Central memory CD8-positive, alpha-beta T cell (primary cell): ENCODE results near the gene SMTNL2.

Experiments
- ATAC-seq: fragments of 150-1000 bp; cut with Tn5 transposase; replicated peaks from 2 replicates; pipeline ENCODE4 v1.10.0; 2022; ENCODE audit warnings: mild to moderate bottlenecking, moderate FRiP score, moderate number of reproducible peaks; ENCODE audit not compliant: poor library complexity, severe bottlenecking; ENCODE audit errors: extremely low read depth
- DNase-seq, 2 donors: peaks; one replicate each; pipeline ENCODE4 v3.0.0; 2021; ENCODE audit warnings: low spot score in 2 of 2
- H3K27ac Mint-ChIP-seq: one replicate; pipeline ENCODE4 v1.8.0; 2022; ENCODE audit warnings: low read depth, mild to moderate bottlenecking, moderate library complexity, mixed read lengths
- H3K27me3 Mint-ChIP-seq: one replicate; pipeline ENCODE4 v1.8.0; 2022; ENCODE audit warnings: mixed read lengths
- H3K36me3 Mint-ChIP-seq: one replicate; pipeline ENCODE4 v1.8.0; 2022; ENCODE audit warnings: mild to moderate bottlenecking, moderate library complexity, mixed read lengths; ENCODE audit not compliant: insufficient read depth
- H3K4me1 Mint-ChIP-seq: one replicate; pipeline ENCODE4 v1.8.0; 2022; ENCODE audit warnings: mixed read lengths
- H3K4me3 Mint-ChIP-seq: one replicate; pipeline ENCODE4 v1.8.0; 2022; ENCODE audit warnings: mild to moderate bottlenecking, moderate library complexity, mixed read lengths
- H3K9me3 Mint-ChIP-seq: one replicate; pipeline ENCODE4 v1.8.0; 2022; ENCODE audit warnings: mixed read lengths

SMTNL2 gene

DNA sequence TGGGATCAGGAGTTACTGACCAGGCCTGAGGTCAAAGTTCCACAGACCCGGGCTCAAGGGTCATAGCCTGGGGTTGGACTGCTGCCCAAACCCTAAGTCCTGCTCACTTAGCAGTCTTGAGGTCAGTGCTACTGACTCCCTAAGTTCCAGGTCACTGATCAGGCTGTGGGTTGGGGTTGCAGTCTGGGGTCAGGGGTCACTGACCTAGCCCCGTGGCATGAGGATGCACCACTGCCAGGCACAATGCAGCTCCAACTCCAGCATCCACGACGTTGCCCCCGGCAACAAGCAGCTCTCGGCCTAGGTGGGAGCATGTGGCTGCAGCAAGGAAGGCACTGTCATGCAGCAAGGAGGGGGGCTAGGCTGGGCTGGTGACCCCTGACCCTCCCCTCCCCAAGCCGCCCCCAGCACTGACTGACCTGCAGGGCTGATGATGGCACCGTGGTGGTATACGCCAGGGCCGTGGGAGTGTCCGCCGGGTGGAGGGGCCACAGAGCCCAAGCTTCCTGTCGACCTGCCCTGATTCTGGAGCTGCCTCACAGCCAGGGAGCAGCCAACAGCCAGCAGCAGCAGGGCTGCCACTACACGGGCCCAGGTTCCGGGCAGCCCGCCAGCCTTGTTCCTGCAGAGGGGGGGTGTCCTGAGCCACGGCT is 25.1 kb upstream of the SMTNL2 start:
- no peaks in the 10 kb centered on the region for H3K9me3 Mint-ChIP-seq
- H3K27me3 Mint-ChIP-seq = no peaks in the 10 kb centered on the region
- no peak for ATAC-seq

GRCh38 chr17:4559966-4560365 is 24.4 kb upstream of the SMTNL2 start:
- no peak for ATAC-seq
- Mint-ChIP-seq H3K9me3 (no peaks in the 10 kb centered on the region), H3K36me3 (peaks cover 6% of the 10 kb centered on the region)

More for the DNA sequence above, 25.1 kb upstream of the SMTNL2 start:
- no peak overlapping the region for H3K4me3 Mint-ChIP-seq
- H3K27ac Mint-ChIP-seq = no peak overlapping the region
- H3K4me1 Mint-ChIP-seq = peaks cover 30% of the 10 kb centered on the region
- peaks cover 8% of the 10 kb centered on the region for H3K36me3 Mint-ChIP-seq
- DNase-seq = no peak

GRCh38 chr17:4560421-4560820 is 23.9 kb upstream of the SMTNL2 start, which contains the start of gene GGT6:
Gene GGT6, minus strand, starts transcription at chr17:4560577. Its CDS starts 56 bp downstream, at chr17:4560521.
- no peak for ATAC-seq
- no peak for DNase-seq
- no peak within 1 kb of the TSS for H3K4me3 Mint-ChIP-seq
- no peak within 1 kb of the TSS for H3K27ac Mint-ChIP-seq
- peaks cover 19% of the 10 kb centered on the region for H3K4me1 Mint-ChIP-seq
- H3K36me3 Mint-ChIP-seq = peaks cover 3% of the 10 kb centered on the region
- no peaks in the 10 kb centered on the region for H3K27me3 Mint-ChIP-seq
- no peaks in the 10 kb centered on the region for H3K9me3 Mint-ChIP-seq

More at GRCh38 chr17:4559966-4560365, 24.4 kb upstream of the SMTNL2 start:
- H3K27me3 Mint-ChIP-seq = no peaks in the 10 kb centered on the region
- H3K4me3 Mint-ChIP-seq = no peak overlapping the region
- no peak overlapping the region for H3K27ac Mint-ChIP-seq
- no peak for DNase-seq
- peaks cover 23% of the 10 kb centered on the region for H3K4me1 Mint-ChIP-seq

GRCh38 chr17:4560837-4561256 is 23.5 kb upstream of the SMTNL2 start:
- no peaks in the 10 kb centered on the region for H3K27me3 Mint-ChIP-seq
- H3K36me3 Mint-ChIP-seq = peaks cover 3% of the 10 kb centered on the region
- H3K9me3 Mint-ChIP-seq = no peaks in the 10 kb centered on the region
- DNase-seq = no peak
- no peak overlapping the region for H3K27ac Mint-ChIP-seq
- H3K4me1 Mint-ChIP-seq = peaks cover 19% of the 10 kb centered on the region
- no peak for ATAC-seq
- no peak overlapping the region for H3K4me3 Mint-ChIP-seq

- no peak for ATAC-seq
- Mint-ChIP-seq H3K9me3 (no peaks in the 10 kb centered on the region), H3K27ac (peak overlapping the region; percentile 22), H3K27me3 (no peaks in the 10 kb centered on the region), H3K36me3 (no peaks in the 10 kb centered on the region), H3K4me1 (peaks cover 17% of the 10 kb centered on the region), H3K4me3 (no peak overlapping the region)
- DNase-seq = no peak
Observed at GRCh38 chr17:4562015-4562969, 22.0 kb upstream of the SMTNL2 start.

GRCh38 chr17:4565209-4566141 is 18.9 kb upstream of the SMTNL2 start:
- ATAC-seq = no peak

GRCh38 chr17:4566785-4567184 is 17.5 kb upstream of the SMTNL2 start:
- ATAC-seq (no peak), DNase-seq (no peak)
- no peaks in the 10 kb centered on the region for H3K27me3 Mint-ChIP-seq
- no peaks in the 10 kb centered on the region for H3K36me3 Mint-ChIP-seq
- H3K4me1 Mint-ChIP-seq = peaks cover 17% of the 10 kb centered on the region
- no peak overlapping the region for H3K27ac Mint-ChIP-seq
- H3K9me3 Mint-ChIP-seq = no peaks in the 10 kb centered on the region
- no peak overlapping the region for H3K4me3 Mint-ChIP-seq

More at GRCh38 chr17:4565209-4566141, 18.9 kb upstream of the SMTNL2 start:
- Mint-ChIP-seq H3K4me3 (peak overlapping the region; percentile 8), H3K27ac (no peak overlapping the region), H3K27me3 (no peaks in the 10 kb centered on the region), H3K36me3 (no peaks in the 10 kb centered on the region), H3K9me3 (no peaks in the 10 kb centered on the region), H3K4me1 (peaks cover 17% of the 10 kb centered on the region)
- no peak for DNase-seq

DNA sequence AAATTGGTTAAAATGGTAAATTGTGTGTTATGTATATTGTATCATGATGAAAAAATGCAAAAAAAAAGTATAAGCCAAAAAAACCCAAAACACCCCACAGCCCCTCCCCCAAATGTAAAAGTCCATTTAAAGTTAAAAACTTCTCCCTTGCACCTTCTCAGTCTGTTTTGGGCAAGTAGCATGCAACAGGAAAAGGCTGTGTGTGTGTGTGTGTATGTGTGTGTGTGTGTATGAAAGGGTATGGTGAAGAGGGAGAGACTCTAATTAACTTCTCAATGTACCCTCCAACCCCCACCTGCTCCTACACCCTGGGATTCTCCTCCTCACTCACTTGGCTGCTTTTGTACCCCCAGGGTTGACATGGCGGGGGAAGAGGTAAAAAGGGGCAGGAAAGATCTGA is 14.7 kb upstream of the SMTNL2 start:
- peaks cover 13% of the 10 kb centered on the region for H3K4me1 Mint-ChIP-seq
- H3K4me3 Mint-ChIP-seq = no peak overlapping the region
- H3K27me3 Mint-ChIP-seq = no peaks in the 10 kb centered on the region
- H3K27ac Mint-ChIP-seq = no peak overlapping the region
- no peaks in the 10 kb centered on the region for H3K9me3 Mint-ChIP-seq
- ATAC-seq = no peak
- no peaks in the 10 kb centered on the region for H3K36me3 Mint-ChIP-seq
- no peak for DNase-seq

DNA sequence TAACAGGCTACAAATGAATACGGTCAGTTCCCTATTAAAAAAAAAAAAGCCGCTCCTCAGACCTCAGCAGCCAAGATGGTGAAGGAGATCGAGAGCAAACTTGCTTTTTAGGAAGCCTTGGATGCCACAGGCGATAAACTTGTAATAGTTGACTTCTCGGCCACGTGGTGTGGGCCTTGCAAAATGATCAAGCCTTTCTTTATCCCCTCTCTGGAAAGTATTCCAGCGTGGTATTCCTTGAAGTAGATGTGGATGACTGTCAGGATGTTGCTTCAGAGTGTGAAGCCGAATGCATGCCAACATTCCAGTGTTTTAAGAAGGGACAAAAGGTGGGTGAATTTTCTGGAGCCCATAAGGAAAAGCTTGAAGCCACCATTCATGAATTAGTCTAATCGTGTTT is 12.2 kb upstream of the SMTNL2 start:
- Mint-ChIP-seq H3K9me3 (no peaks in the 10 kb centered on the region), H3K36me3 (no peaks in the 10 kb centered on the region), H3K4me1 (peaks cover 6% of the 10 kb centered on the region), H3K4me3 (no peak overlapping the region), H3K27me3 (no peaks in the 10 kb centered on the region), H3K27ac (no peak overlapping the region)
- DNase-seq = no peak
- no peak for ATAC-seq

DNA sequence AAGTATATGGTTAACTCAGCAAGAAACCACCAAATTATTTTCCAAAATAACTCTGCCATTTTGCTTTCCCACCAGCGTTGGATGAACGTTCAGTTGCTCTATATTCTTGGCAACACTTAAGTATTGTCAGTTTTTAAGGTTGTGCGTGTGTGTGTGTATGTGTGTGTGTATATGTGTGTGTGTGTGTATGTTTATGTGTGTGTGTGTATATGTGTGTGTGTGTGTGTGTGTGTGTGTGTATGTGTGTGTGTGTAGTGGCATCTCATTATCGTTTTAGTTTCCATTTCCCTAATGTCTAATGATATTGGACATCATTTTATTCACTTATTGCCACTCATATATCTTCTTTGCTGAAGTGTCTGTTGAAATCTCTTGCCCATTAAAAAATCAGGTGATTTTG is 11.2 kb upstream of the SMTNL2 start:
- Mint-ChIP-seq H3K27ac (no peak overlapping the region), H3K4me1 (peaks cover 6% of the 10 kb centered on the region), H3K27me3 (no peaks in the 10 kb centered on the region), H3K36me3 (no peaks in the 10 kb centered on the region), H3K9me3 (no peaks in the 10 kb centered on the region), H3K4me3 (no peak overlapping the region)
- no peak for ATAC-seq
- no peak for DNase-seq

DNA sequence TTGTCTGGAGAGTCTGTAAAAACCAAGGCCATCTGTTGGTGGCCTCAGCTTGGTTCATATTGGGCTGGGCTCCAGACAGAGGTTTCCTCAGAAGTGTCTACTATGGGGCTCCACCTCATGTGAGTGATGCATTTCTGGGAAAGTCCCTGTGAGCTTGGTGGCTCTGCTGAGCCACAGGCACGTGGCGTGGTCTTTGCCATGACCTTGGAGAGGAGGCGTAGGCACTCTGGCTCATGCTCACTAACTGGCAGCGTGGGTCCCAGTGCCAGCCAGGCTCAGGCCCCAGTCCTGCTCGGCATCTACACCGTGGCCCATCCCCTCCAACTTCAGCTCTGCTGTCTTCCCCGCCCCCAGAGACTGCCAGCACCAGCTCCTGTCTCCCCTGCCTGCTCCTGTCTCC is 10.7 kb upstream of the SMTNL2 start:
- no peaks in the 10 kb centered on the region for H3K36me3 Mint-ChIP-seq
- H3K9me3 Mint-ChIP-seq = no peaks in the 10 kb centered on the region
- H3K4me3 Mint-ChIP-seq = no peak overlapping the region
- H3K4me1 Mint-ChIP-seq = peaks cover 6% of the 10 kb centered on the region
- ATAC-seq = peak; percentile 91
- DNase-seq = peak in 1 of 2 donors; percentile 19
- no peaks in the 10 kb centered on the region for H3K27me3 Mint-ChIP-seq
- no peak overlapping the region for H3K27ac Mint-ChIP-seq

DNA sequence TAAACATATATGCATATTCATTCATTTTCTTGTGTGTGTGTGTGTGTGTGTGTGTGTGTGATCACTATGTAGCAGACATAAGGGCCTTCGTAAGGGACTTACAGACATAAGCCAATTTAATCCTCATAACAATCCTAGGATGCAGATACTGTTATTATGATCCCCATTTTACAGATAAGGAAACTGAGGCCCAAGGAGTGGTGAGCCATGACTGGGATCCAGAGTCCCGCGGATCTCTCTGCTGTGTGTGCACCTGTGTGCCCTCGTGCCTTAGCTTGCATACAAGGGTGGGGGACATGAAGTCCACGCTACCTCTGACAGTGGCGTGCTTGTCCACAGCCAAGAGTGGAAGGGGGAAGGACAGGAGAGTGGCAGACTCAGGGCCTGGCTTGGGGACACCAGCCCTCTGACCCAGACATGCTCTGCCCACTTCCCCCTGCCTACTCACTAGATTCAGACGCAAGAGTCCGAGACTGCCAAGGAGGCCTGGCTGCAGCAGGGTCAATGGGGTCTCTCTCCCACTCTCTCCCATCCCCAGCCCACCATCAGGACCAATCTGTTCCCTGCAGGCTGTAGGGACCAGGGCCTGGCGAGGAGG is 9.8 kb upstream of the SMTNL2 start:
- H3K27ac Mint-ChIP-seq = peak overlapping the region; percentile 67
- peaks cover 6% of the 10 kb centered on the region for H3K4me1 Mint-ChIP-seq
- no peak overlapping the region for H3K4me3 Mint-ChIP-seq

More for the DNA sequence above, 9.8 kb upstream of the SMTNL2 start:
- ATAC-seq (no peak), DNase-seq (no peak)
- Mint-ChIP-seq H3K9me3 (no peaks in the 10 kb centered on the region), H3K27me3 (no peaks in the 10 kb centered on the region), H3K36me3 (no peaks in the 10 kb centered on the region)
